Sigmoid colon (tissue), 4 donors: Measurements from ENCODE around the gene DSCAML1.

ENCODE experiments used
- POLR2A ChIP-seq, 2 donors: fragments of 450-650 bp; IDR thresholded peaks; one replicate each; pipeline ENCODE4 v1.6.1; 2016; ENCODE audit warnings: antibody characterized with exemption in 2 of 2, mild to moderate bottlenecking in 2 of 2, moderate library complexity in 2 of 2
- POLR2AphosphoS5 ChIP-seq, 4 donors: sonication (generic); formaldehyde crosslinking; IDR thresholded peaks; one replicate each; pipeline ENCODE4 v1.6.1; 2017; ENCODE audit warnings: antibody characterized with exemption in 4 of 4
- TF ChIP-seq, protein P1 (sequence below), 4 experiments: fragments of 450-650 bp in 3 of 4; fragments of 200-600 bp in 1 of 4; IDR thresholded peaks; one replicate each; pipeline ENCODE4 v1.5.1; 2016 to 2019; ENCODE audit warnings: antibody characterized with exemption in 4 of 4, mild to moderate bottlenecking in 3 of 4, moderate library complexity in 2 of 4

DNA sequence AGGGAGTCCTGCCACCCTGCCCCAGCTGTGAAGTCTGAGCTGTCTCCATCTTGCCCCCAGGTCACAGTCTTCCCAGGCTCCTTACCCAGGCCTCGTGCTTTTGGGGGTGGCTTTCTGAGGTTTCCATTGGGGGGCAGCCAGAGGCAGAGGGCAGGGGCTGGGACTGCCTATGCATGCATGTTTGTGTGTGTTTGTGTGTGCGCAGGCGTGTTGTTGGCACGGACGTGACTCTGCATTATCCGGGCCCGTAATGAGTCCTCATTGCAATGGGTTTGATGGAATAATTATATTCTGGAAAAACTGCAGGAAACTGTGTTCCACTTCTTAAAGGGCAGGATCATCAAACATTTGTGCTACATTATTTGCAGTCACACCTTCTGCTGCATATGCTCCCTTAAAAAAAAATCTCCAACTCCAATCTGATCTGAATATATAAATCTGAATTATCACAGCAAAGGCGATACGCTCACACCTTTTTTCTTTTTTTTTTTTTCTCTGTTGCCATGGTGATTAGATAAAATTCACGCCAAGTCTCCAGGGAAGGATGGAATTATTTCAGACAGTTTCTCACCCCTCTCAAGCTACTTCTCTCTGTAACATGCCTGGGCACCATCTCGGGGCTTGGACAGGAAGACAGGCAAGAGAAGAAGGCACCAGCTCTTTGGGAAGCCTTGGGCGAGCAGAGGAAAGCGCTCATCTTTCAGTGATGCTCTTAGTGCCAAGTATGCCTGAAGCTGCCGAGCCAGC is 45.9 kb downstream of the DSCAML1 start:
- TF ChIP-seq, protein P1, sequence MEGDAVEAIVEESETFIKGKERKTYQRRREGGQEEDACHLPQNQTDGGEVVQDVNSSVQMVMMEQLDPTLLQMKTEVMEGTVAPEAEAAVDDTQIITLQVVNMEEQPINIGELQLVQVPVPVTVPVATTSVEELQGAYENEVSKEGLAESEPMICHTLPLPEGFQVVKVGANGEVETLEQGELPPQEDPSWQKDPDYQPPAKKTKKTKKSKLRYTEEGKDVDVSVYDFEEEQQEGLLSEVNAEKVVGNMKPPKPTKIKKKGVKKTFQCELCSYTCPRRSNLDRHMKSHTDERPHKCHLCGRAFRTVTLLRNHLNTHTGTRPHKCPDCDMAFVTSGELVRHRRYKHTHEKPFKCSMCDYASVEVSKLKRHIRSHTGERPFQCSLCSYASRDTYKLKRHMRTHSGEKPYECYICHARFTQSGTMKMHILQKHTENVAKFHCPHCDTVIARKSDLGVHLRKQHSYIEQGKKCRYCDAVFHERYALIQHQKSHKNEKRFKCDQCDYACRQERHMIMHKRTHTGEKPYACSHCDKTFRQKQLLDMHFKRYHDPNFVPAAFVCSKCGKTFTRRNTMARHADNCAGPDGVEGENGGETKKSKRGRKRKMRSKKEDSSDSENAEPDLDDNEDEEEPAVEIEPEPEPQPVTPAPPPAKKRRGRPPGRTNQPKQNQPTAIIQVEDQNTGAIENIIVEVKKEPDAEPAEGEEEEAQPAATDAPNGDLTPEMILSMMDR (IDR thresholded peaks at IDR 0.05): no peak
- TF ChIP-seq POLR2A (IDR thresholded peaks at IDR 0.05) (no peak), POLR2AphosphoS5 (IDR thresholded peaks at IDR 0.05) (no peak)
